HG03159 (cell line): ENCODE results near the gene SMAD3.

Experiments
- ATAC-seq: cut with Tn5 transposase; IDR thresholded peaks from one replicate; pipeline ENCODE4 v1.9.1; 2021; ENCODE audit warnings: mild to moderate bottlenecking, moderate library complexity; ENCODE audit not compliant: unreplicated experiment

Gene SMAD3

GRCh38 chr15:67094001-67094826 is 28.8 kb downstream of the SMAD3 start:
- ATAC-seq = no peak

- no peak for ATAC-seq
Observed at GRCh38 chr15:67095912-67096311, 30.5 kb downstream of the SMAD3 start.

GRCh38 chr15:67096546-67097294 is 31.3 kb downstream of the SMAD3 start:
- no peak for ATAC-seq

- no peak for ATAC-seq
Observed at GRCh38 chr15:67097424-67097823, 32.0 kb downstream of the SMAD3 start.

- no peak for ATAC-seq
Observed at GRCh38 chr15:67097930-67098740, 32.7 kb downstream of the SMAD3 start.

GRCh38 chr15:67098768-67099282 is 33.4 kb downstream of the SMAD3 start:
- no peak for ATAC-seq

- ATAC-seq = no peak
Observed at GRCh38 chr15:67100124-67100791, 34.9 kb downstream of the SMAD3 start.

GRCh38 chr15:67100801-67101581 is 35.6 kb downstream of the SMAD3 start:
- peak; percentile 61 for ATAC-seq

- no peak for ATAC-seq
Observed at GRCh38 chr15:67101911-67102598, 36.7 kb downstream of the SMAD3 start.

- ATAC-seq = no peak
Observed at GRCh38 chr15:67102599-67102929, 37.2 kb downstream of the SMAD3 start.

- no peak for ATAC-seq
Observed at GRCh38 chr15:67103021-67103420, 37.6 kb downstream of the SMAD3 start.

- no peak for ATAC-seq
Observed at GRCh38 chr15:67103432-67103831, 38.0 kb downstream of the SMAD3 start.

GRCh38 chr15:67103869-67104268 is 38.5 kb downstream of the SMAD3 start:
- no peak for ATAC-seq

- no peak for ATAC-seq
Observed at GRCh38 chr15:67104510-67104909, 39.1 kb downstream of the SMAD3 start.

- ATAC-seq = no peak
Observed at GRCh38 chr15:67105065-67105951, 39.9 kb downstream of the SMAD3 start.

- no peak for ATAC-seq
Observed at GRCh38 chr15:67105991-67106763, 40.8 kb downstream of the SMAD3 start.

GRCh38 chr15:67106764-67107013 is 41.3 kb downstream of the SMAD3 start:
- ATAC-seq = no peak
